Tibial artery (tissue), 4 donors: ENCODE measurements around the gene VANGL2.

Experiments
- DNase-seq, 2 donors: peaks; one replicate each; pipeline ENCODE4 v3.0.0-alpha.2; 2019
- H3K27ac ChIP-seq, 2 donors: fragments of 200-600 bp; sonication (generic) in 1 of 2; 1 replicate in 1 of 2; 2 replicates in 1 of 2; pipeline ENCODE4 v1.5.1; 2018 to 2019; ENCODE audit warnings: mild to moderate bottlenecking in 1 of 2
- H3K27me3 ChIP-seq, 2 donors: fragments of 200-600 bp; sonication (generic) in 1 of 2; one replicate each; pipeline versions ENCODE4 v1.5.1 to v1.6.0; 2016 to 2019
- H3K36me3 ChIP-seq, 3 donors: fragments of 200-600 bp; sonication (generic) in 2 of 3; one replicate each; pipeline ENCODE4 v1.5.1; 2016 to 2019; ENCODE audit warnings: mild to moderate bottlenecking in 2 of 3
- H3K4me1 ChIP-seq, 4 donors: fragments of 200-600 bp; sonication (generic) in 2 of 4; 1 replicate in 3 of 4; 2 replicates in 1 of 4; pipeline ENCODE4 v1.5.1; 2016 to 2019
- H3K4me3 ChIP-seq, 2 donors: fragments of 200-600 bp; sonication (generic) in 1 of 2; 1 replicate in 1 of 2; 2 replicates in 1 of 2; pipeline ENCODE4 v1.5.1; 2018 to 2019; ENCODE audit warnings: mild to moderate bottlenecking in 2 of 2
- H3K9me3 ChIP-seq, 3 donors: fragments of 200-600 bp; sonication (generic) in 1 of 3; one replicate each; pipeline ENCODE4 v1.5.1; 2016 to 2019
- CTCF ChIP-seq, 2 experiments: fragments of 200-600 bp in 1 of 2; fragments of 450-650 bp in 1 of 2; IDR thresholded peaks; one replicate each; pipeline ENCODE4 v1.5.1; 2017 to 2019; ENCODE audit warnings: antibody characterized with exemption in 2 of 2, mild to moderate bottlenecking in 1 of 2, moderate library complexity in 1 of 2
- intact Hi-C: fragments of 100-400 bp; cut with DNase I; formaldehyde crosslinking; loops from one replicate; pipeline ENCODE4 v1.15.0; 2023; ENCODE audit warnings: low total_unique reads

The VANGL2 gene

GRCh38 chr1:160371346-160371631 is 29.1 kb upstream of the VANGL2 start:
- TF ChIP-seq CTCF (IDR thresholded peaks at IDR 0.05) = no peak
- intact Hi-C loops = no loop called here
- Histone ChIP-seq H3K4me1 (peaks cover 0 to 5% (median 2%) of the 10 kb centered on the region in 4 donors), H3K27ac (no peak overlapping the region), H3K36me3 (no peaks in the 10 kb centered on the region), H3K9me3 (no peaks in the 10 kb centered on the region), H3K4me3 (no peak overlapping the region), H3K27me3 (peaks cover 0 to 41% of the 10 kb centered on the region in 2 donors)
- DNase-seq = no peak

- no peak for DNase-seq
- H3K27ac ChIP-seq = no peak overlapping the region
- no peaks in the 10 kb centered on the region for H3K36me3 ChIP-seq
- TF ChIP-seq CTCF (IDR thresholded peaks at IDR 0.05) = no peak
- peaks cover 0 to 37% of the 10 kb centered on the region in 2 donors for H3K27me3 ChIP-seq
- intact Hi-C loops = no loop called here
- H3K9me3 ChIP-seq = no peaks in the 10 kb centered on the region
- H3K4me1 ChIP-seq = peaks cover 0 to 8% (median 2%) of the 10 kb centered on the region in 4 donors
- no peak overlapping the region for H3K4me3 ChIP-seq
These were observed 28.6 kb upstream of the VANGL2 start for GRCh38 chr1:160371756-160372155.

GRCh38 chr1:160373696-160374095 is 26.7 kb upstream of the VANGL2 start:
- no peak for DNase-seq
- intact Hi-C loops = no loop called here
- H3K27ac ChIP-seq = no peak overlapping the region
- H3K9me3 ChIP-seq = no peaks in the 10 kb centered on the region
- peaks cover 0 to 33% of the 10 kb centered on the region in 2 donors for H3K27me3 ChIP-seq
- no peaks in the 10 kb centered on the region for H3K36me3 ChIP-seq
- H3K4me1 ChIP-seq = peaks cover 0 to 8% (median 2%) of the 10 kb centered on the region in 4 donors
- H3K4me3 ChIP-seq = no peak overlapping the region
- TF ChIP-seq CTCF (IDR thresholded peaks at IDR 0.05) = no peak

GRCh38 chr1:160374306-160375110 is 25.9 kb upstream of the VANGL2 start:
- Histone ChIP-seq H3K27me3 (peaks cover 0 to 33% of the 10 kb centered on the region in 2 donors), H3K4me3 (no peak overlapping the region), H3K4me1 (peaks cover 0 to 8% (median 2%) of the 10 kb centered on the region in 4 donors), H3K36me3 (no peaks in the 10 kb centered on the region), H3K9me3 (no peaks in the 10 kb centered on the region), H3K27ac (no peak overlapping the region)
- no peak for TF ChIP-seq CTCF (IDR thresholded peaks at IDR 0.05)
- intact Hi-C loops = no loop called here
- no peak for DNase-seq

GRCh38 chr1:160375788-160376524 is 24.4 kb upstream of the VANGL2 start:
- intact Hi-C loops = no loop called here
- Histone ChIP-seq H3K4me3 (no peak overlapping the region), H3K27me3 (peaks cover 0 to 27% of the 10 kb centered on the region in 2 donors), H3K4me1 (peaks cover 0 to 8% (median 2%) of the 10 kb centered on the region in 4 donors), H3K9me3 (no peaks in the 10 kb centered on the region), H3K36me3 (no peaks in the 10 kb centered on the region), H3K27ac (no peak overlapping the region)
- no peak for TF ChIP-seq CTCF (IDR thresholded peaks at IDR 0.05)
- no peak for DNase-seq
